Stomach smooth muscle (tissue), 2 donors: ENCODE results near the gene ADAT3.
"Not testable (repeated sequence)": the region's sequence is repeated elsewhere in the genome, so short reads cannot be mapped to it uniquely, and the experiment has no call there.

ENCODE experiments used
- H3K27ac ChIP-seq: one replicate; pipeline ENCODE4 v1.7.0; 2013; ENCODE audit warnings: mild to moderate bottlenecking, low read length, inconsistent platforms
- H3K27me3 ChIP-seq, 2 donors: one replicate each; pipeline ENCODE4 v1.7.0; 2013; ENCODE audit warnings: low read length in 2 of 2; ENCODE audit not compliant: insufficient read depth in 2 of 2, control insufficient read depth in 1 of 2
- H3K36me3 ChIP-seq, 2 donors: one replicate each; pipeline ENCODE4 v1.7.0; 2013; ENCODE audit warnings: low read length in 2 of 2; ENCODE audit not compliant: control insufficient read depth in 2 of 2, insufficient read depth in 2 of 2
- H3K4me1 ChIP-seq: one replicate; pipeline ENCODE4 v1.7.0; 2013; ENCODE audit warnings: low read length; ENCODE audit not compliant: control insufficient read depth, insufficient read depth
- H3K4me3 ChIP-seq, 2 donors: one replicate each; pipeline ENCODE4 v1.7.0; 2013; ENCODE audit warnings: low read length in 2 of 2
- H3K9ac ChIP-seq, 2 donors: one replicate each; pipeline ENCODE4 v1.7.0; 2013; ENCODE audit warnings: low read length in 2 of 2, mild to moderate bottlenecking in 1 of 2
- H3K9me3 ChIP-seq, 2 donors: one replicate each; pipeline ENCODE4 v1.7.0; 2013; ENCODE audit warnings: low read length in 2 of 2; ENCODE audit not compliant: control insufficient read depth in 2 of 2
- donor health status: healthy.
- donor health status: Pancreatic carcinoma.

The ADAT3 gene

DNA sequence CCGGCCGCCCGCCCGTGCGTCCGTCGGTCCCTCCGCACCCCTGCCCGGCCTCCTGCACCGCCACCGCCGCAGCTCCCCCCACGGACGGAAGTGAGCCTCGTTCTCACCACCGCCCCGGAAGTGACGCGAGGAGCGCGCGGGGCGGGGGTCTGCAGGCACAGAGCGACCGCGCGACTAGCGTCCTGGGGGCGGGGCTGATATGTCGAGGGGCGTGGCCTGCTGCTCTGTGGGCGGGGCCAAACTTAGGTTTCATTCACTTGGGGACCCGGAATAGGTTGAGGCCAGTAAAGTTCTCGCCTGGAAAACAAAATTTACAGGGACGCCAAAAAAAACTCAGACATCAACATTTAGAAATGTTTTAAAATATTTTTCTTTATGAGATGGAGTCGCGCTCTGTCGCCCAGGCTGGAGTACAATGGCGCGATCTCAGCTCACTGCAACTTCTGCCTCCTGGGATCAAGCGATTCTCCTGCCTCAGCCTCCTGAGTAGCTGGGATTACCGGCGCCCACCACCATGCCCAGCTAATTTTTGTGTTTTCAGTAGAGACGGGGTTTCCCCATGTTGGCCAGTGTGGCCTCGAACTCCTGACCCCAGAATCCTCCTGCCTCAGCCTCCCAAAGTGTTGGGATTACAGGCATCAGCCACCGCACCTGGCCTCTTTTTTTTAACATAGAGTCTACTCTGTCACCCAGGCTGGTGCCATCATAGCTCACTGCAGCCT, 19.6 kb upstream of the ADAT3 start, which contains the start of gene ABHD17A:
Gene ABHD17A (minus strand): TSS at position 99 of the 722 bp plus-strand sequence. CDS start 3,930 bp downstream, outside the sequence.
- H3K27me3 ChIP-seq, H3K9me3 ChIP-seq, H3K36me3 ChIP-seq: not testable (repeated sequence)
- H3K27ac ChIP-seq, result peak within 1 kb of the TSS; percentile 41
- H3K4me3 ChIP-seq, result peak within 1 kb of the TSS; percentile 79 to 92
- H3K9ac ChIP-seq, result peak within 1 kb of the TSS; percentile 82 to 83
- peaks cover 30% of the 10 kb centered on the region for H3K4me1 ChIP-seq

DNA sequence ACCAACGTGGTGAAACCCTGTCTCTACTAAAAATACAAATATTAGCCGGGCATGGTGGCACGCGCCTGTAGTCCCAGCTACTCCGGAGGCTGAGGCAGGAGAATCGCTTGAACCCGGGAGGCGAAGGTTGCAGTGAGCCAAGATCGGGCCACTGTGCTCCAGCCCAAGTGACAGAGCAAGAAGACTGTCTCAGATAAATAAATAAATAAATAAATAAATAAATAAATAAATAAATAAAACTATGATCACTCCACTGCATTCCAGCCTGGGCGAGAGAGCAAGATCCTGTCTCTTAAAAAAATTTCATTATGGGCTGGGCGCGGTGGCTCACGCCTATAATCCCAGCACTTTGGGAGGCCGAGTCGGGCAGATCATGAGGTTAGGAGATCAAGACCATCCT, 18.8 kb upstream of the ADAT3 start:
- not testable (repeated sequence) for H3K9me3 ChIP-seq, H3K27me3 ChIP-seq, H3K4me3 ChIP-seq, H3K36me3 ChIP-seq, H3K9ac ChIP-seq, H3K27ac ChIP-seq
- peaks cover 30% of the 10 kb centered on the region for H3K4me1 ChIP-seq

DNA sequence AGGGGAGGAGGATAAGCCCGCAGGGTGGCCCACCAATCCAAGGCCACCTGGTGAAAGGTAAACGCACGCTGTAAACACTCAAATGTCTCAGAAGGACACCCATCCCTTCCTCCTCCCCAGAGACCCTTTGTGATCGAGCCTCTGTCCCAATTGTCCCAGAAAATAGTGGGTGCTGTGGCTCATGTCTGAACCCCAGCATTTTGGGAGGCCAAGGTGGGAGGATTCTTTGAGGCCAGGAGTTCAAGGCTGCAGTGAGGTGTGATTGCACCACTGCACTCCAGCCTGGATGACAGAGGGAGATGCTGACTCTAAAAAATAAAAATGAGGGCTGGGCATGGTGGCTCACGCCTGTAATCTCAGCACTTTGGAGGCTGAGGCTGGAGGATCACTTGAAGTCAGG, 16.8 kb upstream of the ADAT3 start:
- no peaks in the 10 kb centered on the region for H3K9me3 ChIP-seq
- no peaks in the 10 kb centered on the region for H3K27me3 ChIP-seq
- no peak overlapping the region for H3K4me3 ChIP-seq
- no peak overlapping the region for H3K9ac ChIP-seq
- peaks cover 15% of the 10 kb centered on the region for H3K4me1 ChIP-seq
- no peak overlapping the region for H3K27ac ChIP-seq
- H3K36me3 ChIP-seq, result no peaks in the 10 kb centered on the region

DNA sequence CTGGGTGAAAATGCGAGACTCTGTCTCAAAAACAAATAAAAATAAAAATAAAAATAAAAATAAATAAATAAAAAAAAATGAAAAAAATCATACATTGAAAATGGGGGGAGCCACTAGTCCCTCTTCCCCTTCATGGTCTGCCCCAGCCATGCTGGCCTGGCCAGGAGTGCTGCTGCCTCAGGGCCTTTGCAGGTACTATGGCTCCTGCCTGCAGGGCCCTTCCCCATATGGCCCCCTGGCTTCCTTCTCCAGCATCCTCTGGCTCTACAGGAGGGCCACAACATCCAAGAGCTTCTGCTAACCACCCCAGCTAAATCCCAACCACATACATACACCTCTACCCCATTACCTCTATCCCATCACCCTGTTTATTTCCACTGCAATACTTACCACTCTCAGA, 15.3 kb upstream of the ADAT3 start:
- H3K9ac ChIP-seq, result no peak overlapping the region
- no peaks in the 10 kb centered on the region for H3K36me3 ChIP-seq
- no peak overlapping the region for H3K27ac ChIP-seq
- peaks cover under 1% of the 10 kb centered on the region for H3K4me1 ChIP-seq
- no peaks in the 10 kb centered on the region for H3K27me3 ChIP-seq
- no peak overlapping the region for H3K4me3 ChIP-seq
- no peaks in the 10 kb centered on the region for H3K9me3 ChIP-seq

DNA sequence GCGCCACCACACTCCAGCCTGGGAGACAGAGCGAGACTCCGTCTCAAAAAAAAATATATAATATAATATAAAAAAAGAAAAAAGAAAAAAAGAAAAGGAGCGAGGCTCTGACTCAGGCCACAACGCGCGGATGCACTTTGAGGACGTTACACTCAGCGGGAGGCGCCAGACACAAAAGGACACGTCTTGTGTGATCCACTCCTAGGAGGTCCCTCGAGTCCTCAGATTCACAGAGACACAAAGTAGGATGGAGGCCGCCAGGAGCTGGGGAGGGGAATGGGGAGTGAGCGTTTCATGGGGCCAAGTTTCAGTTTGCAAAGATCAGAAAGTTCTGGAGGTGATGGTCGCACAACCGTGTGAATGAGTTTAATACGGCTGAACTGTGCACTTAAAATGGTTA, 11.4 kb upstream of the ADAT3 start:
- H3K4me1 ChIP-seq, result peaks cover 5% of the 10 kb centered on the region
- H3K27ac ChIP-seq, result no peak overlapping the region
- H3K27me3 ChIP-seq, result no peaks in the 10 kb centered on the region
- no peaks in the 10 kb centered on the region for H3K36me3 ChIP-seq
- no peaks in the 10 kb centered on the region for H3K9me3 ChIP-seq
- H3K9ac ChIP-seq, result no peak overlapping the region
- no peak overlapping the region for H3K4me3 ChIP-seq

DNA sequence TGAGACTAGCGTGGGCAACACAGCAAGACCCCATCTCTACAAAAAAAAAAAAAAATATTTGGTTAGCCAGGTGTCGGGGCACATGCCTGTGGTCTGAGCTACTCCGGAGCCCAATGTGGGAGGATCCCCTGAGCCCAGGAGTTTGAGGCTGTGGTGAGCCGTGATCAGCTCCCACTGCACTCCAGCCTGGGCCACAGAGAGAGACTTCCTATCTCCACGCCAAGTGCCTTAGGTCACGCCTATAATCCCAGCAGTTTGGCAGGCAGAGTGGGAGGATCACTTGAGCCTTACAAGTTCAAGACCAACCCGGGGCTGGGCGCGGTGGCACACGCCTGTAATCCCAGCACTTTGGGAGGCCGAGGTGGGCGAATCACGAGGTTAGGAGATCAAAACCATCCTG, 8.7 kb upstream of the ADAT3 start:
- peaks cover 5% of the 10 kb centered on the region for H3K4me1 ChIP-seq
- H3K9ac ChIP-seq, result no peak overlapping the region
- no peak overlapping the region for H3K4me3 ChIP-seq
- H3K36me3 ChIP-seq, result no peaks in the 10 kb centered on the region
- H3K27me3 ChIP-seq, result no peaks in the 10 kb centered on the region
- H3K27ac ChIP-seq, result no peak overlapping the region
- H3K9me3 ChIP-seq, result no peaks in the 10 kb centered on the region

DNA sequence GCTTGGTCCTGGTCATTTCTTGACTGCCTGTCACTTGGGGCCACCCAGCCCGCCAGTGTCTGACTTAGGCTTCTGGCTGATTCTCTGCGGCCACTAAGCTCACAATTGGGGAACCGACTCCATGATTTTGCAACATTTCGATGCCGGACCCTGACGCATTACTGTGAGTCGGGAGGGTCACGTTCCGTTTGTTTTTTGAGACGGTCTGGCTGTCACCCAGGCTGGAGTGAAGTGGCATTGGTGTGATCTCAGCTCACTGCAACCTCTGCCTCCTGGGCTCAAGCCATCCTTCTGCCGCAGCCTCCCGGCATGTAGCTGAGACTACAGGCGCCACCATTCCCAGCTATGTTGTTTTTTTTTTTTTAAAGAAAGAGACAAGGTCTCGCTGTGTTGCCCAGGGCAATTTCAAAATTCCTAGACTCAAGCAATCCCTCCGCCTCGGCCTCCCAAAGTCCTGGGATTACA, 3.2 kb upstream of the ADAT3 start:
- Histone ChIP-seq H3K36me3 (no peaks in the 10 kb centered on the region), H3K9ac (no peak overlapping the region), H3K27ac (no peak overlapping the region)

DNA sequence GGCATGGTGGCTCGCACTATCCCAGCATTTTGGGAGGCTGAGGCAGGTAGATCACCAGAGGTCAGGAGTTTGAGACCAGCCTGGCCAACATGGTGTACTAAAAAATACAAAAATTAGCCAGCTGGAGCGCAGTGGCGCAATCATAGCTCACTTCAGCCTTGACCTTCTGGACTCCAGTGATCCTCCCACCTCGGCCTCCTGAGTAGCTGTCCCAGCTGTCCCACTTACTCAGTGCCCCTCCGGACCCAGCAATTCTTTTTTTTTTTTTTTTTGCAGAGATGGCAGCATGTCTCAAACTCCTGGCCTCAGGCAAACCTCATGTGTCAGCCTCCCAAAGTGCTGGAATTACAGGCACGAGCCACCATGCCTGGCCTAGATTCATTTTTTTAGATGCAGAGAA, 2.3 kb upstream of the ADAT3 start:
- peaks cover 10% of the 10 kb centered on the region for H3K4me1 ChIP-seq
- H3K36me3 ChIP-seq, result no peaks in the 10 kb centered on the region
- H3K27me3 ChIP-seq, result no peaks in the 10 kb centered on the region
- no peak overlapping the region for H3K4me3 ChIP-seq
- H3K9ac ChIP-seq, result no peak overlapping the region
- H3K27ac ChIP-seq, result no peak overlapping the region
- no peaks in the 10 kb centered on the region for H3K9me3 ChIP-seq

More for the DNA sequence above, 3.2 kb upstream of the ADAT3 start:
- Histone ChIP-seq H3K4me1 (peaks cover 15% of the 10 kb centered on the region), H3K4me3 (no peak overlapping the region), H3K9me3 (no peaks in the 10 kb centered on the region), H3K27me3 (no peaks in the 10 kb centered on the region)

DNA sequence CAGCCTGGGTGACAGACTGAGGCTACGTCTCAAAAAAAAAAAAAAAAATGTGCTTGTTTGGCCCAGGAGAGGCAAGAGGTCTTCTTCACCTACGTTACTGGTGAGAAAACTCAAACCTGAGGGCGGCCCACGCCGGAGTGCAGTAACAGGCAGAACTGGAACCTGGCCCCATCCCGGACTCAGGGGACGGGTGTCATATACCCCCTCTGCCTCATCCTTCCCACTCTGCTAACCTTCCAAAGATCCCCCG, 414 bp upstream of the ADAT3 start:
- no peaks in the 10 kb centered on the region for H3K27me3 ChIP-seq
- H3K4me3 ChIP-seq, result peak overlapping the region; percentile 35 to 80
- H3K9me3 ChIP-seq, result no peaks in the 10 kb centered on the region
- H3K36me3 ChIP-seq, result no peaks in the 10 kb centered on the region
- H3K27ac ChIP-seq, result no peak overlapping the region
- no peak overlapping the region for H3K9ac ChIP-seq
- peaks cover 17% of the 10 kb centered on the region for H3K4me1 ChIP-seq

DNA sequence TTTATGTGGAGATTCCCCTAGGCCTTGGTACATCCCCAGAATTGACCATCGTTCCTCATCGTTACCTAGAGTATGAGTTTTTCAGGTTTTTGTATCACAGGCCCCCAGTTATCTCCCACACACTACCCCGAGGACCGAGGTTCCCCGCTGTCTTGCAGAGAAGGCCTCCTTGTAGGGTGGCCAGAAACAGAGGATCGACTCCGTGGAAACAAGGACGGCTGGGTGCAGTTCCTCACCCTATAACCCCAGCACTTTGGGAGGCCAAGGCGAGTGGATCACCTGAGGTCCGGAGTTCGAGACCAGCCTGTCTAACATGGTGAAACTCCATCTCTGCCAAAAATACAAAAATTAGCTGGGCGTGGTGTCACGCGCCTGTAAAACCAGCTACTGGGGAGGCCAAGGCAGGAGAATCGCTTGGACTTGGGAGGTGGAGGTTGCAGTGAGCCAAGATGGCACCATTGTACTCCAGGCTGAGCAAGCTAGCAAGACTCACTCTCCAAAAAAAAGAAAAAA, 720 bp downstream of the ADAT3 start:
- peak overlapping the region; percentile 80 to 89 for H3K4me3 ChIP-seq
- H3K27me3 ChIP-seq, result no peaks in the 10 kb centered on the region
- peak overlapping the region; percentile 18 for H3K27ac ChIP-seq
- H3K9me3 ChIP-seq, result no peaks in the 10 kb centered on the region
- peaks cover 17% of the 10 kb centered on the region for H3K4me1 ChIP-seq
- peak overlapping the region; percentile 75 to 78 for H3K9ac ChIP-seq
- no peaks in the 10 kb centered on the region for H3K36me3 ChIP-seq

DNA sequence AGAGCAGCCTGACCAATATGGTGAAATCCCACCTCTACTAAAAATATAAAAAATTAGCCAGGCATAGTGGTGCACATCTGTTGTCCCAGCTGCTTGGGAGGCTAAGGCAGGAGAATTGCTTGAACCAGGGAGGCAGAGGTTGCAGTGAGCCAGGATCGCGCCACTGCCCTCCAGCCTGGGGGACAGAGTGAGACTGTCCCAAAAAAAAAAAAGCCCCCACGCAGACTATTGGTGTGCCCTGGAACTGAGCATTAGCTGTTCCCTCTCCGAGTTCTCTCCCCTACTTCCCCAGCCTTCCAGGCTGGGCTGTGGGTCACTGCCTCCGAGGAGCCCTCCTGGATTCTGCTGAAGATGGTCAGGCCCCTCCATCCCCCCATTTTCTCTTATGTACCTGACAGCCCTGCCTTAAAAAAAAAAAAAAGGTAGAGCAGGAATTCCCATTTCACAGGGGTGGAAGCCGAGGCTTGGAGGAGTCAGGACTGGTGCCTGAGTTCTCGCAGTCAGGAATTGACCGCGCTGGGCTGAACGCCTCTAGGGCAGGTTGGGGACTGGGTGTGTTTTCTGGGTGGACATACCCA, 1.9 kb downstream of the ADAT3 start:
- Histone ChIP-seq H3K36me3 (no peaks in the 10 kb centered on the region), H3K9me3 (no peaks in the 10 kb centered on the region), H3K4me1 (peaks cover 17% of the 10 kb centered on the region), H3K9ac (no peak overlapping the region), H3K4me3 (no peak overlapping the region), H3K27me3 (no peaks in the 10 kb centered on the region), H3K27ac (no peak overlapping the region)
